ENCODE measurements around the gene ALKBH2. TPM values are rescaled to one million over a fixed set of nuclear protein-coding genes. Genes with fewer than 3 reads are reported as not detected.

ALKBH2 gene
- total RNA-seq, 6 experiments from 2014 or later, result 6.1 to 19.3 (median 17.1) TPM

- intact Hi-C loops (cut with DNase I), result no loop called here
- ATAC-seq (peak; percentile 66 to 75 (median 70)), DNase-seq (peak in 1 of 3 donors; percentile 85)
- peaks cover 0 to 33% (median 16%) of the 10 kb centered on the region in 4 donors for H3K36me3 ChIP-seq
- peaks cover 0 to 47% (median 18%) of the 10 kb centered on the region in 4 donors for H3K4me1 ChIP-seq
- peak overlapping the region; percentile 49 to 74 (median 69) for H3K27ac ChIP-seq
- H3K9me3 ChIP-seq, result no peaks in the 10 kb centered on the region
- WGBS (ENCODE audit: insufficient coverage, low coverage, low lambda C conversion rate, missing lambda C conversion rate), result 40% methylated on average over 2 of the region's 2 CpGs
- H3K4me3 ChIP-seq, result peak overlapping the region in 2 of 3 donors; percentile 2 to 35
- H3K27me3 ChIP-seq, result no peaks in the 10 kb centered on the region
- TF ChIP-seq POLR2A (IDR thresholded peaks at IDR 0.05) (peak; percentile 34), CTCF (IDR thresholded peaks at IDR 0.05) (no peak)
Measured at GRCh38 chr12:109084425-109084824, 8.8 kb downstream of the ALKBH2 start.

GRCh38 chr12:109082751-109083150 is 10.5 kb downstream of the ALKBH2 start:
- DNase-seq (no peak), ATAC-seq (no peak)
- H3K4me3 ChIP-seq, result no peak overlapping the region
- peaks cover 0 to 37% (median 14%) of the 10 kb centered on the region in 4 donors for H3K4me1 ChIP-seq
- 91% methylated on average over 6 of the region's 14 CpGs for WGBS (ENCODE audit: insufficient coverage, low coverage, low lambda C conversion rate, missing lambda C conversion rate)
- no peak for TF ChIP-seq CTCF (IDR thresholded peaks at IDR 0.05)
- TF ChIP-seq POLR2A (IDR thresholded peaks at IDR 0.05), result no peak
- intact Hi-C loops (cut with DNase I), result no loop called here
- peaks cover 0 to 26% (median 11%) of the 10 kb centered on the region in 4 donors for H3K36me3 ChIP-seq
- no peak overlapping the region for H3K27ac ChIP-seq
- H3K27me3 ChIP-seq, result no peaks in the 10 kb centered on the region
- no peaks in the 10 kb centered on the region for H3K9me3 ChIP-seq

GRCh38 chr12:109074866-109075265 is 18.4 kb downstream of the ALKBH2 start:
- no peaks in the 10 kb centered on the region for H3K4me1 ChIP-seq
- intact Hi-C loops (cut with DNase I), result no loop called here
- no peak for DNase-seq

GRCh38 chr12:109069307-109070271 is 23.7 kb downstream of the ALKBH2 start:
- DNase-seq (no peak), ATAC-seq (peak in 2 of 4 donors; percentile 19 to 37)
- TF ChIP-seq CTCF (IDR thresholded peaks at IDR 0.05), result no peak
- no peak for TF ChIP-seq POLR2A (IDR thresholded peaks at IDR 0.05)
- intact Hi-C loops (cut with DNase I), result no loop called here
- Histone ChIP-seq H3K4me1 (peaks cover 0 to 22% (median 5%) of the 10 kb centered on the region in 4 donors), H3K4me3 (no peak overlapping the region), H3K27me3 (no peaks in the 10 kb centered on the region), H3K27ac (no peak overlapping the region), H3K36me3 (peaks cover 0 to 42% (median 10%) of the 10 kb centered on the region in 4 donors), H3K9me3 (no peaks in the 10 kb centered on the region)
- 84% methylated on average over 16 of the region's 17 CpGs for WGBS (ENCODE audit: insufficient coverage, low coverage, low lambda C conversion rate, missing lambda C conversion rate)

More at GRCh38 chr12:109074866-109075265, 18.4 kb downstream of the ALKBH2 start:
- TF ChIP-seq CTCF (IDR thresholded peaks at IDR 0.05), result no peak
- no peak for TF ChIP-seq POLR2A (IDR thresholded peaks at IDR 0.05)
- no peak overlapping the region for H3K27ac ChIP-seq
- peaks cover 0 to 41% (median 2%) of the 10 kb centered on the region in 4 donors for H3K36me3 ChIP-seq
- H3K27me3 ChIP-seq, result no peaks in the 10 kb centered on the region
- ATAC-seq, result no peak
- no peak overlapping the region for H3K4me3 ChIP-seq
- H3K9me3 ChIP-seq, result no peaks in the 10 kb centered on the region
